ENCODE data around the gene KLK5.

The KLK5 gene

DNA sequence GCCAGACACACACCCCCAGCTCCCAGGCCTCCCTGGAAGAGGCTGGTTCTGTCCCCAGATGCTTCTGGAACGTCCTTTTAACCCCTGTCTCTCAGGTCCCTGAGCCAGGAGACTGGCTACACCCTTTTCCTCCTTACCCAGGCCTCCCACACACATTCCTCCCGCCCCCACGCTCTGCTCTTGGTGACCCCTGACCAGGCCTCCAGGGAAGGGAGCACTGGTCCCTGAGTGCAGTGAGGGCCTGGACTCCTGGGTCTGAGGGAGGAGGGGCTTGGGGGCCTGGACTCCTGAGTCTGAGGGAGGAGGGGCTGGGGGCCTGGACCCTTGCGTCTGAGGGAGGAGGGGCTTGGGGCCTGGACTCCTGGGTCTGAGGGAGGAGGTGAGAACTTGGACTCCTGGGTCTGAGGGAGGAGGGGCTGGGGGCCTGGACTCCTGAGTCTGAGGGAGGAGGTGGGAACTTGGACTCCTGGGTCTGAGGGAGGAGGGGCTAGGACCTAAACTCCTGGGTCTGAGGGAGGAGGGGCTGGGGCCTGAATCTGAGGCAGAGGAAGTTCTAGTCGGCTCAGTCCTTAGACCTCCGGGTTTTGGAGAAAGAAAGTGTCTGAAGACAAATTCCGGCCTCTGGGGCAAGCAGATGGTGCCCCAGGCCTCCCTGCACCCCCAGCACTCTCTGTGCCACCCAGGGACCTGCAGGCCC is 16.0 kb upstream of the KLK5 start:
- no peak for DNase-seq

DNA sequence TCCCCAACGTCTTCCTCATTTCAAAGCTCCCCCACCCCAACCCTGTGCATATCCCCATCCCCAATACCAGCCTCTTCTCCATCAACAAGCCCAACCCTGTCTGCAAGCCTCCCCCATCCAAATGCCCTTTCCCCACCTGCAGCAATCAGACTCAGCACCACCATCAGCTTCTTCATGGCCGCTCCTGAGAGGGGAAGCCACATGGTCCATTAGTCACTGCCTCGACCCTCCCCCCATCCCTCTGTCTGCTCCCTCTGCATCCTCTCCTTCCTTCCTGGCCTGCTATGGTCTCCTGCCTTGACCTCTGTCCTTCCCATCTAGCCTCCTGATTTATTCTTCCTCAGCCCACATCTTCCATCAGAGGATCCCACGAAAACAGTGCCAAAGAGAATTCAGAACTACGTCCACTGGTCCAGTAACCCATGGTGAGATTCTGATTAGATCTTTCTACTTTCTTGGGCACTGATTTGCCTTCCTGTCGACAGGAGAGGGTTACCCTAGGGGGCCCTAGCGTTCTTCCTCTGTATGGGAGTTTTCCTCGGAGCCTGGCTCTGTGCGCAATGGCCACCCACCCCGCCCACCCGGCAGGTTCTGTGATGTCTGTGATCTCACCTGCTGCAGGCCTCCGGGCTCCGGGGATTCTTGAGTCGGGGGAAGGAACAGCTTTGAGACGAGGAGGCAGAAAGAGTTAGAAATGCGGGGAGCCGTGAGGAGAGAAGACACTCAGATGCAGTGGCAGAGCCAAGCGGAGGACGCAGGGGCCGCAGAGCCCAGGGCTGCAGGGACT is 15.3 kb upstream of the KLK5 start:
- no peak for DNase-seq

DNA sequence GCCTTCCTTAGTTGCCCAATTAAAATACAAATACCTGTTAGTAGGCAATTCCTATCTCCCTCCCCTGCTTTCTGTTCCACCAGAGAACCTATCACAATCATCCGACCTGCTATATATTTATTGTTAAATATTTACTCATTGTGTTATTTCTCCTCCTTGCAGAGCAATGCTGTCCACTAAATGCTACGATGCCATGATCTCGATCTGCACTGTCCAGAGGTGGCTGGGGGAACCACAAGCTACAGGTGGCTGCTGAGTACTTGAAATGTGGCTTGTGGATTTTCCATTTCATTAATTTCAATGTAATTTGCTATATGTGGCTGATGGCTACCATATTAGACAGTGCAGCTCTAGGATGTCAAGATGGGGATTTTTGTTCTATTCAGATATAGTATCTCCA is 11.4 kb upstream of the KLK5 start:
- no peak for DNase-seq

DNA sequence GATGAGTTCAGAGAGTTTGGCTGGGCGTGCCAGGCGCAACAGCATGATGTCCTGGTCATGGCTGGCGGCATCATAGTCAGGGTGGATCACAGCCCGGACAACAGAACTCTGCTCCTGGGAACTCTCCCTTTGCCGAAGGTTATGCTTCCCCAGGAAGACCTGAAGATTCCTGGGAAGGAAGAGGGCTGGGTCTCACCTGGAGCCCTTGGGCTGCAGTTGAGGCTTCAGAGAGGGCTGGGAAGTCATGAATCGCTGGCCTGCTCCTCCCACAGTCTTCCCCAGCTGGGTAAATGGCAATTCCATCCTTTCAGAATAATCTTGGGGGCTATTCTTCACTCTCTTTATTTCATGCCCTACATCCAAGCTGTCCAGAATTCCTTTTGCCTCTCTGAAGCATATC is 10.5 kb upstream of the KLK5 start:
- DNase-seq, result no peak

- no peak for DNase-seq
These were observed 9.4 kb upstream of the KLK5 start for GRCh38 chr19:50962245-50962644.

DNA sequence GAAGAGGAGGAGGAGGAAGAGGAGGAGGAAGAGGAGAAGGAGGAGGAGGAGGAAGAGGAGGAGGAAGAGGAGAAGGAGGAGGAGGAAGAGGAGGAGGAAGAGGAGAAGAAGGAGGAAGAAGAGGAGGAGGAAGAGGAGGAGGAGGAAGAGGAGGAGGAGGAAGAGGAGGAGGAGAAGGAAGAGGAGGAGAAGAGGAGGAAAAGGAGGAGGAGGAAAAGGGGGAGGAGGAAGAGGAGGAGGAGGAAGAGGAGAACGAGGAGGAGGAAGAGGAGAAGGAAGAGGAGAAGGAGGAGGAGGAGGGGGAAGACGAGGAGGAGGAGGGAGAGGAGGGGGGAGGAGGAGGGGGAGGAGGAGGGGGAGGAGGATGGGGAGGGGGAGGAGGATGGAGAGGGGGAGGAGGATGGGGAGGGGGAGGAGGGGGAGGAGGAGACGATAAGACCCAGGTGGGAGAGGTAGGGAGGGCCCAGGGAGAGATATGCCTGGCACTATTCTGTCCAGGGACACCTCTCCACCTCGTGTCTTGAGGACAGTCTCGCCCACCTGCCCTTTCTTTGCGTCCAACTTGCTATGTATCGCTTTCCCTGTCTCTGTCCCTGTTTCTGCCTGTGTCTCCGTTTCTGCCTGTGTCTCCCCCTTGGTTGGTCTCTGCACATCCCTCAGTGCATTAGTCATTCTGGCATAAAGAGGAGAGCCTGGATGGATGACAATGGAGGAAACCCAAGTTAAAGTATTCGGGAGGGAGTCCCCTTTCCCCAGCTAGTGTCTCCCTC is 7.1 kb upstream of the KLK5 start:
- no peak for DNase-seq

- DNase-seq, result no peak
These were observed 4.7 kb upstream of the KLK5 start for GRCh38 chr19:50957587-50957986.

DNA sequence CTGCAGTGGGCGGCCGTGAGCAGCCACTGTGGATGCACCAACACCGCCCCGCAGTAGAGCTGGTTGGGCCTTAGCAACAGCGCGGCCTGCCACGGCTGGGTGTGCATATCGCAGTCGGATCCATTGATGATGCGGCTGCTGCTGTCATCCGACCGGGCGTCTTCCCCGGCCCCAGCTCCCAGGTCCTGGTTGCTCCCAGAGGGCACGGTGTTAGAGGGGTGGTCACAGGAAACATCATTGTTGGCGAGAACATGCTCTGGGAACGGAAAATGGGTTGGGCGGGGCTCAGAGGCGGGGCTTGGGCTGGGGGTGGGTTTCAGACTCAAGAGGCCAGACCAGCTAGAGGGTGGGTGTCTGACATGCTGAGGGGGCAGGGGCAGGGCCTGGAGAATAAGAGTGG is 3.0 kb downstream of the KLK5 start:
- DNase-seq, result no peak

DNA sequence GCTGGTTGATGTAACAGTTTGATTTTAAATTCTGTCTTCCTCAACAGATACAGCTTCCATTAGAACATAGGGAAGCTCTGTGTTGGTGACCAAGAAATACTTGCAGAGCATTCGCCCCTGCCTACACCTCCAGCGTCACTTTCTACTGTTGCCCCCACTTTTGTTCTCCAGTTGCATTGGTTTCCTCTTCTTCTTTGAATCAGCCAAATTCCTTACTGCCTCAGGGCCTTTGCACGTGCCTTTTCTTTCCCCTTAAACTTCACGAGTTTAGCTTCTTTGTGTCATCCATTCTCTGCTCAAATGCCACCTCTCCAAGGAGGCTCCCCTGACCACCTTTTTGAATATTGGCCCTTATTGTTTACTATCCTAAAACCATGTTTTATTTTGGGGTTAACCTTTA is 5.7 kb downstream of the KLK5 start:
- no peak for DNase-seq

GRCh38 chr19:50944795-50945194 is 8.0 kb downstream of the KLK5 start:
- no peak for DNase-seq

DNA sequence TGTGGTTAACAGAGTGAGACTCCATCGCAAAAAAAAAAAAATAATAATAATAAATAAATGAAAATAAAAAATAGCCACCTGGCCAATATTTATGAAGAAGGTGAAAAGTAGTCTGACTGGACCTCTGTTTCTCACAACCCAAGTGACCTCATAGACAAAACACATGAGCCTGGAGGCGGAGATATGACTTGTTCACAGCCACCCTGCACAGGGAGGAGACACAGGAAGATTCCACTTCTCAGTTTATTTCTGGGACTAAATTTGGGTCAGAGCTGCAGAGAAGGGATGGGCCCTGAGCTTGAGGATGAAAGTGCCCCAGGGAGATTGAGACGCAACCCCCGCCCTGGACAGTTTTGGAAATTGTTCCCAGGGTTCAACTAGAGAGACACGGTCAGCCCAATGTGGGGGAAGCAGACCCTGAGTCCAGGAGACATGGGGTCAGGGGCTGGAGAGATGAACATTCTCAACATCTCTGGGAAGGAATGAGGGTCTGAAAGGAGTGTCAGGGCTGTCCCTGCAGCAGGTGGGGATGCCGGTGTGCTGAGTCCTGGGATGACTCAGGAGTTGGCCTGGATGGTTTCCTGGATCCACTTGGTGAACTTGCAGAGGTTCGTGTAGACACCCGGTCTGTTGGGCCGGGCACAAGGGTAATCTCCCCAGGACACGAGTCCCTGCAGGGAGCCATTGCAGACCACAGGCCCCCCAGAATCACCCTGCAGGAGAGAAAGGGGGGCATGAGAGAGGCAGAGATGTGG is 9.6 kb downstream of the KLK5 start:
- no peak for DNase-seq

DNA sequence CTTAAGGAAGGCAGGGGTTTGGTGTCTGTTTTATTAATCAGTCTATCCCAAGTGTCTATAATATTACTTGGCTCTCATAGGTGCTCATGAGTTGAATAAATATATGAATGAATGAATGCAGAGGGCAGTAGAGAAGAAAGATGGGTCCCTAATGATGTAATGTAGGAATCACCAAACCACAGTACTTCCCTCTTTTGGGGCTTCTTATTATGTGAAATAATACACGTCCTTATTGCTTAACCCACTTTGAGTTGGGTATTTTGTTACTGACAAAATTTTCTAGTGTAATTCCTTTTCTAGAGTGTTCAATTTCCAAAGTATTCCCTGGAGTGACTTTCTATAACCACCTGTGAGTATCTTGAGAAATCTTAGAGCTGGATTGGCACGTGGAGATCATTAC is 13.2 kb downstream of the KLK5 start:
- no peak for DNase-seq

DNA sequence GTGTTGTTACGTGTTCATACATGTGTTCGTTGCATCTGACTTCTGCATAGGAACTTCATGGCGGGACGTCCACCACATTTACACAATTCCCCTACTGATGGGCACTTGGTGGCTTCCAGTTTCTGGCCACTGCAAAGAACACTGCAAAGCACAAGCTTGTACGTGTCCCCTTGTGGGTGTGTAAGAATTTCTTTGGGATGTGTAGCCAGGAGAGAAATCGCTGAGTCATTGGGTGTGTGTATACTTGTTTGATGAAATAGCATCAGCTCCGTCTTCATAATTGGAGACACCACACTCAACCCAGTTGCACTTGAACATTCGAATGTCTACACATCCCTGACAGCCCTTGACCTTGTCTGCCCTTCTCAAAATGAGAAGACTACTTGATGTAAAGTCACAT is 19.2 kb downstream of the KLK5 start:
- DNase-seq, result no peak

DNA sequence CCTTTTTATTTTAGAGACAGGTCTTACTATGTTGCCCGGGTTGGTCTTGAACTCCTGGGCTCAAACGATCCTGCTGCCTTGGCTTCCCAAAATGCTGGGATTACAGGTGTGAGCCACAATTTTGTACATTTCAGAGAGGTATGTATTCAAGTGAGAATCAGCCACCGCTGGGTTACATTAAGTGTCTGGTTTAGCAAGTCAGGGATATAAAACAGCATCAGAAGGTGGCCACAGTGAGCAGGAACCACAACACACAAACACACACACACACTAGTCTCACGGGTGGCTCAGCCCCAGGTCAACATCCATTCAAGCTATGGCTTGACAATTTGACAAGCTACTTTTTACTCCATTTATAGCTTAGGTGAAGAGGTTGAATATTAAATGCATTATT is 20.2 kb downstream of the KLK5 start:
- no peak for DNase-seq

- DNase-seq, result no peak
These were observed 20.7 kb downstream of the KLK5 start for GRCh38 chr19:50932018-50932689.

DNA sequence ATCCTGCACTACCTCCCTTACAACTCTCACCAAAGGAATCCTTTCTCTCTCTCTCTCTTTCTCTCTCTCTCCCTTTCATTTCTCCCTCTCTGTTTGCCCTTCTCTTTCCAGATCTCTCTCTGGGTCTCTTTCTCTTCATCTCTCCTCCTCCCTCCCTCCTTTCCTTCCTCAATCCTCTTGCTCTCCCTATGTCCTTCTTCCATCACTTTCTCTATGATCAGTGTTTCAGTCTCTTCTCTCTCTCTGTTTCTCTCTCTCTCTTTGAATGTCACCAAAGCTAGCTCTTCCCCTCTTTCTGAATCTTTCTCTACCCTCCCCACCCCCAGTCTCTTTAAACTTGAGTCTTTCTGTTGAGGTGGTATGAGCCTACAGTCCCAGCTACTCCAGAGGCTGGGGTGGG is 21.8 kb downstream of the KLK5 start:
- DNase-seq, result no peak

- no peak for DNase-seq
These were observed 24.0 kb downstream of the KLK5 start for GRCh38 chr19:50928831-50929230.

DNA sequence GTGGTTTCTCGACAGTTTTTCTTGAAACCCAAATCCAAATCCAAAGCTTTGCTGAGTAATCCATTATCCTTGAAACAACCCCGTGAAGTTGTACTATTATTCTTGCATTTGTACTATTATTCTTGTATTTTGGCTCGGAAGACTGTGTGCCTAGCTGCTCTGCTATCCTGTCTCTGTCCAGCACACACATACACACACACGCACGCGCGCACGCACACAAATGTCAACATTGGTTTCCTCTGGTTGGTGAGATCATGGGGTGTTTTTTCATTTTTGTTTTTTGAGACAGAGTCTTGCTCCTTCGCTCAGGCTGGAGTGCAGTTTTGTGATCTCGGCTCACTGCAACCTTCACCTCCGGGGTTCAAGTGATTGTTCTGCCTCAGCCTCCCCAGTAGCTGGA is 26.7 kb downstream of the KLK5 start:
- DNase-seq, result no peak

GRCh38 chr19:50925734-50926133 is 27.1 kb downstream of the KLK5 start:
- no peak for DNase-seq

GRCh38 chr19:50924586-50924985 is 28.3 kb downstream of the KLK5 start:
- DNase-seq, result no peak

DNA sequence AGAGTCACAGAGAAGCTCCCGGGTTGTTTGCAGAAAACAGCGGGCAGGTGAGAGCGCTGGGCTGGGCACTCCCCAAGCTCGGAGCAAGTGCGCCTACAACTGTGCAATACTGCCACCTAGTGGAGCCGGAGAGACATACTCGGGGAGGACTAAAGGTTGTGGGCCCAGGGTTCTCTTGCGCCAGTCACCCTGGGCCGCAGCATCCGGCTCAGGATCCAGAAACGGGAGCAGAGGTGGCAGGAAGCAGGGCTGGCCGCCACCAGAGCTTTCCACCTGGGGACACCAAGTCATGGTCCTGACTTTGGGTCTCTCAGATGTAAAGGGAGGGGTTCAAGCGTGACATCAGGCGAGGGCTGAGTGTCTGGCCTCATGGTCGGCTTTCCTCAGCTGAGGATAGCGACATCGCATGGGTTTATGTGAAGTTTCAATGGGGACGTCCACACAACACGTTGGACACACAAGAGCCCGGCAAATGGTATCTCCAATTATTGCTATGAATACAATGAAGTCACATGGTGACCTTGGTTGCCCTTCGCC is 30.5 kb downstream of the KLK5 start:
- peak; percentile 70 for DNase-seq
